Fibroblast of pulmonary artery (primary cell): ENCODE measurements around the gene SPATA32.
"Not testable (repeated sequence)": the region's sequence is repeated elsewhere in the genome, so short reads cannot be mapped to it uniquely, and the experiment has no call there.

ENCODE experiments used
- DNase-seq: peaks from one replicate; pipeline ENCODE4 v3.0.0-alpha.2; 2010; ENCODE audit warnings: low read depth
- H3K4me3 ChIP-seq: replicated peaks from 2 replicates; pipeline ENCODE4 v1.5.1; 2011; ENCODE audit warnings: low read depth, mild to moderate bottlenecking, control low read depth, low read length, moderate library complexity
- TF ChIP-seq, protein P1 (sequence below): IDR thresholded peaks from 2 replicates; pipeline ENCODE4 v1.5.1; 2011; ENCODE audit warnings: mild to moderate bottlenecking, control low read depth, low read length, inconsistent platforms; ENCODE audit errors: missing control alignments

SPATA32 gene

DNA sequence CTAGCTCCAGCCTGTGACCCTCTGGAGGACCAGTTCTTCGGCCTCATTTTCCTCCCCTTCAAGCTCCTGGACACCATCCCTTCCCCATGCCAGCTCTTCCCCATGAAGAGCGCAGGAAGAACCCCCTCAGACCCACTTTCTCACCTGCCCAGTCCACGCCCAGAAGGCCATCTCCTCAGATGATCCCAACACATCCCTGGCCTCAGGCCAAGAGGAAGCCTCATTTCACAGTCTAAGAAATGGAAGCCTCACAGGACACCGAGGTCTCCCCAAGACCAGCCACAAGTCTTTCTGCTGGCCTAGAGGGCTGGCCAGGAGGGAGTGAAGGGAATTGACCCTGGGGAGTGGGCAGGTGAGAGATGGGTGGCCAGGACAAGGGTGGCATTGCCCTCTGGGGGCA lies 8.0 kb downstream of the SPATA32 start:
- H3K4me3 ChIP-seq, result no peak overlapping the region
- TF ChIP-seq, protein P1, sequence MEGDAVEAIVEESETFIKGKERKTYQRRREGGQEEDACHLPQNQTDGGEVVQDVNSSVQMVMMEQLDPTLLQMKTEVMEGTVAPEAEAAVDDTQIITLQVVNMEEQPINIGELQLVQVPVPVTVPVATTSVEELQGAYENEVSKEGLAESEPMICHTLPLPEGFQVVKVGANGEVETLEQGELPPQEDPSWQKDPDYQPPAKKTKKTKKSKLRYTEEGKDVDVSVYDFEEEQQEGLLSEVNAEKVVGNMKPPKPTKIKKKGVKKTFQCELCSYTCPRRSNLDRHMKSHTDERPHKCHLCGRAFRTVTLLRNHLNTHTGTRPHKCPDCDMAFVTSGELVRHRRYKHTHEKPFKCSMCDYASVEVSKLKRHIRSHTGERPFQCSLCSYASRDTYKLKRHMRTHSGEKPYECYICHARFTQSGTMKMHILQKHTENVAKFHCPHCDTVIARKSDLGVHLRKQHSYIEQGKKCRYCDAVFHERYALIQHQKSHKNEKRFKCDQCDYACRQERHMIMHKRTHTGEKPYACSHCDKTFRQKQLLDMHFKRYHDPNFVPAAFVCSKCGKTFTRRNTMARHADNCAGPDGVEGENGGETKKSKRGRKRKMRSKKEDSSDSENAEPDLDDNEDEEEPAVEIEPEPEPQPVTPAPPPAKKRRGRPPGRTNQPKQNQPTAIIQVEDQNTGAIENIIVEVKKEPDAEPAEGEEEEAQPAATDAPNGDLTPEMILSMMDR, result no peak
- no peak for DNase-seq

DNA sequence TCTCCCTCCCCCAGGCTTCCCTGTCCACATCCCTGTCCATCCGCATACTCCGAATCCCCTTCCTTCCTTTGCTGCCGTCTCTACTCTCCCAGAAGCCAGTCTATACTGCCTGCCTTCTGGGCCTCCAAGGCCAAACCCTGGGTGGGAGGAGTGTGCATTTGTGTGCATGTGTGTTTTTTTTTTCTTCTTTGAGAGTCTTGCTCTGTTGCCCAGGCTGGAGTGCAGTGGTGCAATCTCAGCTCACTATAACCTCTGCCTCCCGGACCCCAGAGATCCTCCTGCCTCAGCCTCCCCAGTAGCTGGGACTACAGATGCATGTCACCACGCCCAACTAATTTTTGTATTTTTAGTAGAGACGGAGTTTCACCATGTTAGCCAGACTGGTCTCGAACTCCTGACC lies 8.7 kb downstream of the SPATA32 start:
- not testable (repeated sequence) for DNase-seq

DNA sequence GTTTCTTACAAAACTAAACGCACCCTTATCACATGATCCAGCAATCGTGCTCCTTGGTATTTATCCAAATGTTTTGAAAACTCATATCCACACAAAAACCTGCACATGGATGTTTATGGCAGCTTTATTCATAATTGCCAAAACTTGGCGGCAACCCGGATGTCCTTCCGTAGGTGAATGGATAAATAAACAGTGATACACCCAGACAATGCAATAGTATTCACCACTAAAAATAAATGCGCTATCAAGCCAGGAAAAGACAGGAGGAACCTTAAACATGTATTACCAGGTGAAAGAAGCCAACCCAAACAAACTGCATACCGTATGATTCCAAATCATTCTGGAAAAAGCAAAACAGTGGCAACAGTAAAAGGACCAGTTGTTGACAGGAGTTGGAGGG lies 10.0 kb downstream of the SPATA32 start:
- TF ChIP-seq, protein P1, result no peak
- no peak overlapping the region for H3K4me3 ChIP-seq
- DNase-seq, result no peak

More for the DNA sequence above, 8.7 kb downstream of the SPATA32 start:
- H3K4me3 ChIP-seq, result not testable (repeated sequence)

GRCh38 chr17:45248132-45248957 lies 13.5 kb downstream of the SPATA32 start:
- H3K4me3 ChIP-seq, result peak overlapping the region; percentile 57
- TF ChIP-seq, protein P1, result no peak
- no peak for DNase-seq

DNA sequence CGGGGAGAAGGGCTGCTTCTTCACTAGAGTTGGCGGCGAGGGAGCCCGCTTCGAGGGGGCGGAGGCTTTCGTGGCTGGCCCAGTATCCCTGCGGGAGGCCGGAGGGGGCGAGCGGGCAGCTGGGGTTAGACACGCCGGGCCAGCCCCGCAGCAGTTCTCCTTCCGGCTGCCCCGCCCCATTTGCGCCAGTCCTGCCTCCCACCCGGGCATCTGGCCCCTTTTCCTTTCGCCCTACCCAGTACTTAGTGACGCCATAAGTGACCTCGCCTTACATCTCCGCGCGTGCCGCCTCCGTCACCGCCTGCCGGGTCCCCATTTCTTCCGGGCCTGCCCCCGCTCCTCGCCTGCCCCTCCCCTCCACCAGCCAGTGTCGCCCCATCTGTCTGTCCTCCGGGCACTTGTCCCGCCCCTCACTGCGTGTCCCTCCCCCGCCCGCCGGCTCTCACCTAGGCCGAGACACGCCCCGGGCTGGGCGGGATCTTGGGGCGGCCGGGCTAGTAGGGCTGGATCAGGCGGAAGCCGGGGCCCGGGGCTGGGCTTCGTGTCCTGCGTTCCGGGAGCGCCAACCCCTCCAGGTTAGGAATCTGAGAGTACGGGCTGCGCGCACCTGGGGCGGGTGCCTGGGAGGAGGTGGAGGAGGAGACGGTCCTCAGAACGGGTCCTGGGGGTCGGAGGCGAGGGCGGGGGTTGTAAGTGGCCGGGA lies 14.3 kb downstream of the SPATA32 start:
- TF ChIP-seq, protein P1, result no peak
- peak overlapping the region; percentile 57 for H3K4me3 ChIP-seq
- peak; percentile 86 for DNase-seq

- peak overlapping the region; percentile 57 for H3K4me3 ChIP-seq
- TF ChIP-seq, protein P1, result peak; percentile 37
- no peak for DNase-seq
These were observed 14.9 kb downstream of the SPATA32 start for GRCh38 chr17:45246861-45247428.

DNA sequence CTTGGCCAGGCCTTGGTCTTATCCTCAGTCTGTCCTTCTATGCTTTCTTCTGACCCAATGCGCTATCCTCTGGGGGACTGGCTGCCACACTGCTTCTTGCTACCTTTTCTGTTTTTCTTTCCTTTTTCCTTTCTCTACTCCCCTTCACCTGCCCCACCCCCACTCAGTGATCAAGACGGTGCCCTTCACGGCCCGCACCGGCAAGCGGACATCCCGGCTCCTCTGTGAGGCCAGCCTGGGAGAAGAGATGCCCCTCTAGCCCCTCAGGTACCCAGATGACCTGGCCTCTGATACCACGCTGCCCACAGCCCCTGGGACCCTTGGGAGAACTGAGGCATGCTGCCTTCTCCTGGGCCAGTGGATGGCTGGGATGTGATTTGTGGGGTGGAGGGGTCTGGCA lies 15.6 kb downstream of the SPATA32 start:
- TF ChIP-seq, protein P1, result no peak
- DNase-seq, result no peak
- no peak overlapping the region for H3K4me3 ChIP-seq
